HG03196 (cell line): ENCODE data around the gene TIGD3.

Experiments
- ATAC-seq: cut with Tn5 transposase; IDR thresholded peaks from one replicate; pipeline ENCODE4 v1.9.1; 2021; ENCODE audit not compliant: unreplicated experiment

Gene TIGD3

DNA sequence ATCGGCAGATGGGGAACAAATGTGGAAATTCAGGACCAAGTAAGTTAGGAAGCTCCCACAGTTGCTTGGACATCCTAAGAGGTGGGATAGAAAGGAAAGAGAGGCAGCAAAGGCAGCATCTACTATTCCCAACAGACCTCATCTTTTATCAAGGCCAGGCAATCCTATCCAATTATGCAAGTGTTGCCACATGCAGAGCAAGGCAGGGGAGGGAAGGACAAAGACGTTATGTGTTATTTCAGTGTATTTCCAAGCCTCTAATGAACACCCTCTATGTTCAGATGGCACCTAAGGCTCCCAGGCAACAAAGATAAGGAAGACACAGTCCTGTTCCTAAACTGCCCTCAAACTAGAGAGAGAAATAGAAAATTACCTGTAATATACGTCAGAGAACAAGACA is 9.2 kb downstream of the TIGD3 start:
- ATAC-seq = no peak

DNA sequence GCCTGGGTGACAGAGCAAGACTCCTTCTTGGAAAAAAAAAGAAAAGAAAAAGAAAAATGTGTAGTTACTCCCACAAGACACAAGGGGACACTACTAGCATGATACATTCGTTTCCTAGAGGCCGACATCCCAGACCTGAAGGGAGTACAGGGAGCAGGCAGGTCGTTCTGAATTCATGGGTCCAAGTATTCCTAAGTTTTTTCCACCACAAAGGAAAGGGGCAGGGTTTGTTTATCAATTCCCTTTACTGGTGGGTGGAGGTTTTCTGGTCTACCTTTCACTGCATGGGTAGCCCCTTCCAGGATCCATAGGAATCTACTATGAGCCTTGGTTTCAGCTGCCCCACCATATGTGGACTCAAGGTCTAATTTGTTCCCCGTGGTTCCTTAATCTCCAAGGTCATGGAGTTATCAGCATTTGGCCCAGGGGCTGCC is 11.8 kb downstream of the TIGD3 start:
- ATAC-seq = no peak

DNA sequence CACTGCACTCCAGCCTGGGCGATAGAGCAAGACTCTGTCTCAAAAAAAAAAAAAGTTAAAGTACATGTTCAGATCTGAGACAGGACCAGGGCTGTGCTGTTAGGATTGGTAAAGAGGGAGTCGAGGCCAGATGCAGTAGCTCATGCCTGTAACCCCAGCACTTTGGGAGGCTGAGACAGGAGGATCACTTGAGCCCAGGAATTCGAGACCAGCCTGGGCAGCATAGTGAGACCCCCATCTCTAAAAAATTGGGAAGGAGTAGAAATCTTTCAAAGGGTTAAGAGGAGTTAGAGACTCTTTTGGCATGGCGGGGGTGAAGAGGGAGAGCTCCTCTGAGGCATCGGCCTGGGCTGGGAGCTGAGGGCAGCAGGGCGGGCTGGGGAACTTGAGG is 16.1 kb downstream of the TIGD3 start:
- no peak for ATAC-seq

DNA sequence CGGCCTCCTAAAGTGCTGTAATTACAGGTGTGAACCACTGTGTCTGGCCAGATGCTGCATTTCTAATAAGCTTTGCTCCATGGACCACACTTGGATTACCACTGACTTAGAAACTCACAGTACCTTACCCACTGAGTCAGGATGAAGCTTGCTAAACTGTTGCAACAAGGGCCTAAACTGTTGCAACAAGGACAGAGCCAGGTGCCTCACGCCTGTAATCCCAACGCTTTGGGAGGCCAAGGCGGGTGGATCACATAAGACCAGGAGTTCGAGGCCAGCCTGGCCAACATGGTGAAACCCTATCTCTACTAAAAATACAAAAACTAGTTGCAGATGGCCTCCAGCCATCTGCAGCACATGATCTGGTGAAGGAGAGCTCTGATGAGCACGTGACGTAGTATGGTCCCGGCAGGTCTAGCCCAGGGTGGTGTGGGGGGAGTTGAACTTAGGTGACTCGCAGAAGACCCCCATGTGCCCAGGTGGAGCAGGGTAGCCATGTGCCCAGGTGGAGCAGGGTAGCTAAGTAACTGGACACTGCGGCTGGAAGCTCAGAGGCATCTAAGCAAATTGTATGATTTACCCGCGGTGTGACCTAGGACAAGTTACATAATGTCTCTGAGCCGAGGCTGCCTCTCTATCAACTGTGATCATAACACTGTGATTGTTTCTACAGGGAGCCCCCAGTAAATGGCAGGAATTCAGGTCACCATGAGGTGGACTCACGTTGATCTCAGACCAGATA is 19.5 kb downstream of the TIGD3 start:
- no peak for ATAC-seq

DNA sequence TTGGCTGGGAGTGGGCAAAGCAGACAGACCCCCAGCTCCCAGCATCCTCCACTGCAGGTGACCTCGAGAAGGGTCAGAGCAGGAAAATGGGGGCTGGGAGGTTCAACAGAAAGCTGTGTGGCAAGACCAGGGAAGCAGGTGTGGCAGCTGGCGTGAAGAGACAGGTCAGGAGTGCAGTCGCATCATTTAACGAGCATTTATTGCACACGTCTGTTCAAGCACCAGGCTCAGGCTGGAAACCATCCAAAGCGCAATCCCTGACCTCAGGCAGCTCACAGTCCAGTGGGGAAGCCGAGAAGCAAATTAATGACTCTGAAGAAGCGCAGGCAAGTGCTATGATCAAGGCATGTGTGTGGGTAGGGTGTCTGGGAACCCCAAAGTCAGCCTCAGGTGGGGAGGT is 20.5 kb downstream of the TIGD3 start:
- ATAC-seq = no peak

DNA sequence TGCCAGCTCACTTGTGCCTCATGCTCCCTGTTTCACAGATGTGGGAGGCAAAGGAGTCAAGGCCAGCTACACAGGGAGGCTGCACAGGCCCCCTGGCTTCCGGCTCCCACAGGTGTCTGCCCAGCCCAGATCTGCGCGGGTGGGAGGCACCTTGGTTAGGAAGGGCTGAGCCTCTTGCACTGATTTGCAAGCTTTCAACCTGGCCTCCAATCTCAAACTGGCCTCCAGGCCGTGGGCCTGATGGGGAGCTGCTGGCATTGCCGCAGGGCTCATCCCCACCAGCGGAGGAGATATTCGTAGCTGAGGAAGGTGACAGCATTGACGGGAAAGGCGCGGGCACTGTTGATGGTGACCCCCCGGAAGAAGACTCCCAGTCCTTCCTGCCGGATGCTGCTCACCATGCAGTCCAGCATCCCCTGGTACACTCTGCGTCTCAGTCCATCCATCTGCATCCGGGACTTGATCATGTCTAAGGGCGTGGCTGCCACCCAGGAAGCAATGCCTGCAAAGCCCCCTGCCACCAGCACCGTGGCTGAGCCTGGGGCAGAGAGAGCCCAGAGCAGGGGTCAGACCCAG is 21.7 kb downstream of the TIGD3 start:
- ATAC-seq = no peak

DNA sequence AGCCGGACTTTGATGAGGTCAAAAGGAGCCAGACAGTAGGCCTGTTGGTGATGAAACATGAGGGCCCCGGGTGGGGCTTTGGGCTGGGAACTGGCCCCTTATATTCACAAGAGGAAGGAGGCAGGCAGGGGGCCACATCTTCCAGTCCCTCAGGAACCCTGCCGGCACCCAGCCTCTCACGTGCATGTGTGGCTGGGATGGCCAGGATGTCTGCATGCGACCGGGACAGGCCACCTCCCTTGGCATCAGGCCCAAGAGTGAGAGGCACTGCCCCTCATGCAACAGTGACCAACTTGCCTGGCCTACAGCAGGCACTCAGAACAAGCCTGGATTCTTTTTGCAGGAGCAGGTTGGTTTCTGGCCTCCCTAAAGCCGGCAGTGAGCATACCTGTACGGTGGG is 22.5 kb downstream of the TIGD3 start:
- ATAC-seq = no peak

DNA sequence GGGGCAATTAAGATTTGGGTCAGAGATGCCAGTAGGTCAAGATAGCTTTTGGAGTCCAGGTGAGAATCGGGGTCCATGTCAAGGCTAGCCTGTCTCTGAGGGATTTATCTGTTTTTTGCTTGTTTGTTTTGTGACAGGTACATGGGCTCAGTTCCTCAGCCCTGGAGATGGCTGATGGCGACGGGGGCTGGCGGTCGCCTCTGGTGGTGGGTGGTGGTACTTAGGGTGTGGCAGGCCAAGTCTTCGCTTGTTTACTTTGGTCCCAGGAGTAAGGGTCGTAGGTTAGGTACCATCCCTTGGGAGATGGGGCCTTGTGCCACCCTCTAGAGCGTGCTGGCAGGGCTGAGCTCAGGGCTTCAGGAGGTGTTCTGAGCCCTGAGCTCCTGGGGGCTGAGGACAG is 23.2 kb downstream of the TIGD3 start:
- ATAC-seq = no peak

DNA sequence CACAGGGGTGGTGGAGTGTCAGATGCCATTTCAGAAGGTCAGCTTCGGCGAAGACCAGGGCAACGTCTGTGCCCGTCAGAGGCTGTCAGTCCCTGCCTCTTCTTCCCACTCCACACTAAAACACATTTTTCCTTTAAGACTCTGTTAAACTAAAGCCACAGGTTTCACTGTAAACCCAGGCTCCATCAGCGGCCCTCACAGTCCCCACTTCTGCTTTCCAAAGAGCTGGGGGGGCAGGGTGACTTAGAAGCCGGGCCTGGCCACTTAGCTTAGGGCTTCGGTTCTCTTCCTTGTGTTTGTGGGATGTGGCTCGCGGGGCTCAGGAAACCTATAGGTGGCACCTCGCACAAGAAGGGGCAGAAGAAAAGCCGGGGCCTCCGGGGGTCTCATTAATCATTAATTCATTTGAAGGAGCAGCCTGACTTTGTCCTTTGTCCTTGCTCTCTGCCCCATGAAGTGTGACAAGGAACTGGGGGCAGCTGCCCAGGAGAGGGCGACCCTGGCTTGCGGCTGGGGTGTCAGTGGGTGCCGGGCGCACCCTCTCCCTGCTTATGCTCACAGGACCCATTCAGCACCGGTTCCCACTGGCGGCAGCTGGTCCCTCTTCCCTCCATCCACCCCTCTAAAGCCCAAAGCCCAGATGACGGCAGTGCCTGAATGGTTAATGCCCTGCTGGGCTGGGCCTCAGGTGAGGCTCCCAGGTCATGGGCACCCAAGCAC is 23.8 kb downstream of the TIGD3 start:
- ATAC-seq = no peak

DNA sequence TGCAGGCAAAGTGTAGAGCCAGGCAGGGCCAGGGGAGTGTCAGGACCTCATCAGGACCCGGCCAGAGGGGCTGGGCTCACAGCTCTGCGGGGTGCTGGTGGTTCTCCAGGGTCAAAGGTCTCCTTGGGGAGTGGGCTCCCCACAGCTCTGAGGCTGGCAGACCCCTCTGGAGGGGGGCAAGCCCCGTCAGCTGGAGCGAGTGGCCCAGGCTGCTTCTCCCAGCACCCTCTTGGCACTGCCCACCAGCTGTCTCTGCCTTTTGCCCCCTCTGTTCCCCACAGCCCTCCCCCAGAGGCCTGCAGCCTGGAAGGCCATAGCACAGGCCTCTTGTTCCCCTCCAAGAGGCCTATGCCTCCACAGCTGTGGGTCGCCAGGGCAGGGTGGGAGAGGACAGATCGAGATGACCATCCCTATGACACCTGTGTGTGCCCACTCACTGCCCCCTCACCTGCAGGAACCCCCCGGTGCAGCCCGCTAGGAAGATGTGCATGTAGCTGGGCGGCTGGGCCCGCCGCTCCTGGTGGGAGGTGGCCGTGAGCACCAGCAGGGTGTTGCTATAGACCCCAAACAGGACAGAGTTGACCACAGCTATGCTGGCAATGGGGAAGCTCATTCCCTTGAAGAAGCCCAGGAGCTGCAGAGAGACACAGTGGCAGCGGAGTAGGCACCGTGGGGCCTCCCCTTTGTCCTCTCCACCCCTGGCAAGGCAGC is 24.5 kb downstream of the TIGD3 start:
- no peak for ATAC-seq

DNA sequence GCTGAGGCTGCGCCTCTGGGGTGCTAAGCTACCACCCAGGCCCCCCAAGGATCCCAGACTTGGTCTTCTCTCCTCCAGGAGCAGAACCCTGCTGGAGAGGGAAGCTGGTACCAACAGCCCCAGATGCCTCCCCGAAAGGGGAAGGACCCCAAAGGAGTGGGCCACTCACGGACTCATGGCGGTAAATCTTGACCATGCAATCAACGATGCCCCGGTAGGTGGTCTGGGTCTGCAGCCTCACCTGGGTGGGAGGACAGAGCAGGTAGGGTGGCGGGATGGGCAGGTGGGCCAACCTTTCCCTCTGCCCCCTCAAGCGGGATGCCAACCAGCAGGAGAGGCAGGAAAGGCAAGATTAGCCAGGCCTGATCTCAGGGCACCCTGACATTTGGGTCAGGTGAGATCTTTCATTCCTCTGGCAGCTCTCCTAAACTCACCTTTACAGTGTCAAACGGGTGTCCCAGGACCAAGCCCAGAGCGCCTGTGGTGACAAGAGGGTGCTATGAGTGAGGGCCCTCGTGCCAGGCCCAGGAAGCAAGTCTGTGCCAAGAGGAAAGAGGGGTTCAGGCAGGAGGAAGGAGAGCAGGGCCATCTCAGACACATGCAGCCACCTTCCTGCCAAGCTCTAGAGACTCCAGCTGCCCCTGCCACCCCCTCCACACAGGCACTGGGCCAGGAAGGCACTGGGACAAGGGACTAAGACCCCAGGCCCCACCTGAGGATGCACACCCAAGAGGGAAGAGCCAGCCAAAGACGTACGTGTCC is 25.3 kb downstream of the TIGD3 start:
- no peak for ATAC-seq

DNA sequence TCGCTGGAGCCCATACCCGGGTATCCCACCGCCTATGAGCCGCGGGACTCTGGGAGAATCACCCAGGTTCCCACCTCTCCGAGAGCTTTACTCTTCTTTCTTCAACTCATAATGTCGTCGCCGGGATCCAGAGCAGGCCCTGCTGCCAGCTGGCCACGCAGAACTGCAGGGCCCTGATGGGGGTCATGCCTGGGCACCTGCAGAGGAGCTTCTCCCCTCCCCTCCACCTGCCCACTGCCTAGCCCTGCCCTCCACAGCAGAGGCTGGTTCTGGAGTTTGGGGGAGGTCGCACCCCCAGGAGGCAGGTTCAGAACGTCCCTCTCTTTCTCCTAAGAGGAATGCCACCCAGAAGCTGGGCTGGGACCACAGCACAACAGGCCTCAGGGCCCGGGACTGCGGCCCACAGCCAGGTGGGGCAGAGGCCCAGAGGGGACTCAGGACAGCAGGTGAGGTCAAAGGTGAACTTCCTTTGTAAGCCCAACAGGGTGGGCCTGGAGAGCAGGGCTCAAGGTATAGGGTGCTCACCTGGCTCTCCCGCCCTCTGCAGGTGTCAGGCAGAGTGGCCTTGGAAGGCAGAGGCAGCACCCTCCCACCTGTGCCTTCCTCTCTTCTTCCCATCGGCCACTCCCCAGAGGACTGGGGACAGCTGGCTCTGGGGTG is 26.0 kb downstream of the TIGD3 start:
- ATAC-seq = no peak

DNA sequence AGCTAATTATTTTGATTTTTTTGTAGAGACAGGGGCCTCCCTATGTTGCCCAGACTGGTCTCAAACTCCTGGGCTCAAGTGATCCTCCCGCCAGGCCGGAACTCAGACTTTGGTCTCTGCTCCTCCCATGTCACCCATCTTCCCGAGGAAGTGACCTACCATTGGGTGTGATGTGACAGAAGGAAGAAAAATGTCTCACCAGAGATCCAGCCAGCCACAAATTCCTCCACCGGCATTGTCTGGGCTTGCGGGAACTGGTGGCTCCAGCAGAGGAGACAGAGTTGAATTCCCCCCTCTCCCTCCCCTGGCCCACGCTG is 27.1 kb downstream of the TIGD3 start:
- no peak for ATAC-seq

DNA sequence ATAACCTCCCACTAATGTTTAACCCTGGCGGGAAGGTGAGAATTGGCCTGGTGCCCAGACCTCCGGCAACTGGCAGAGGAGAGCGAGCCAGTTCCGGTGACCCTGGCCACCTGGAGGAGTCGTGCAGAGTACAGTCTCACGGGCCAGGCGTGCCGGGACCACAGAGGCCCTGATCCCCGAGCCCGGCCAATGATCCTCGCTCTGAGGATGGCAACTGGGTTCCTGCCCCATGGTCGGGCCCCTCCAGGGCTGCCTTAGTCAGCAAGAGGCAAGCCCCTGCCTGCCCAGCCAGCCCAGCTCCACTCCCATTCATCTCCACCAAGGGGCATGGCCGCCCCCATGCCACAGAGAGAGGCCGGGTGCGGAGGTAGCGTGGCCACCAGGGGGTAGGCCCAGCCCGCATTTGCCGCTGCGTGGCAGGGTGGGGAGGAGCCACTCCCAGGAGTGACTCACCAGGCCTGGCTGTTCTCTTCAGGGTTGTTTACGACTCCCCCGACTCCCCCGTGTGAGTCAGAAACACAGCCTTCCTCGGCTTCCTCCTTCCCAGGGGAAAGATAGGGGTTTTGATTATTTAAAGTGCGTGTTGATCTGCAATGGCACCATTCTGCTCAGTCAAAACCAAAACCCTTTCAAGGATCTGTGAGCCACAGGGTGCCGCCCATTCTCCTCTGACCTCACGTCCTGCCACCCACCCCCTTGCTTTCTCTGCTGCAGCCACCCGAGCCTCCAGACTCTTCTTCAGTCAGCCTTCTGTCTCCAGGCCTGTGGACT is 27.7 kb downstream of the TIGD3 start, which contains the start of gene SLC25A45:
SLC25A45 (minus strand) TSS at position 614 of the 771 bp plus-strand sequence. CDS start 695 bp downstream, outside the sequence.
- ATAC-seq = peak; percentile 65

DNA sequence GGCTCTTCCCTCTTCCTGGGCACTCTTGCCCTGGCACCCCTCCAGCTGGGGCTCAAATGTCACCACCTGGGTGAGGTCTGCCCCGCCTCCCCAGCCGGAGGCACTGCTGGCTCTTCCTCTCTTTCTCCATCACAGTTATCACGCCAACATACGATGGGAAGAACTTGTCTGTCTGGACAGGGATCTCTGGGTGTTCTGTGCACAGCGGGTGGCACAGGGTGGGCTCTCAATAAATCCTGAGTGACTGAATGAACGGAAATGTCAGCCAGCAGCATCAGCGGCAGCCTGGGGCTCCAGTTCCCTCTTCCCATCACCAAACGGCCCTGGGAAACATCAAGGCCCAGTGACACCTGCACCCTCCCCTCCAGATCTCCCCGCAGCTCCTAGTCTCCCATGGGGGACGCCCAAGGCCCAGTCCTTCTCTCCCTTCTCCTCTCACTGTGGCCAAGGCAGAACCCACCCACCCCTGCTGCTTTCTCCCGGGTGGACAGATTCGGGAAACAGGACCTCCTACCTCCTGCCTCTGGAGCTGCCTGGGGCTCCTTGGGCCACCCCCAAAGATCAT is 28.3 kb downstream of the TIGD3 start:
- no peak for ATAC-seq

DNA sequence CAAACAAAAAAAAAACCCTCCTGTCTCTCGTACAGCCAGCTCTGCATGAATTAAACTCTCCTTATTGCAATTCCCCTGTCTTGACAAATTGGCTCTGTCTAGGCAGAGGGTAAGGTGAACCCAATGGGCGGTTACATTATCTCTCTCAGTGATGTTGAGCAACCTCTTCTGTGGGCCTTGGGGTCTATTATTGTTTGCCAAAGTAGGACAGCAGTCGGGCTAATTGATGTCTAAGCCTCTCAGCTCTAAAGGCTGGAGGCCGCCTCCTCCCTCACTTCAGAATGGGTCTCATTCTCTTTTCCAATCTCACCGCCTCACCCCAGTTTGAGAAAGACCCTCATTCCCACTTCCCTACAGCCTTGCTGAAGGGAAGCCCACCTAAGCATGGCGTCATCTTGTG is 29.2 kb downstream of the TIGD3 start:
- no peak for ATAC-seq

DNA sequence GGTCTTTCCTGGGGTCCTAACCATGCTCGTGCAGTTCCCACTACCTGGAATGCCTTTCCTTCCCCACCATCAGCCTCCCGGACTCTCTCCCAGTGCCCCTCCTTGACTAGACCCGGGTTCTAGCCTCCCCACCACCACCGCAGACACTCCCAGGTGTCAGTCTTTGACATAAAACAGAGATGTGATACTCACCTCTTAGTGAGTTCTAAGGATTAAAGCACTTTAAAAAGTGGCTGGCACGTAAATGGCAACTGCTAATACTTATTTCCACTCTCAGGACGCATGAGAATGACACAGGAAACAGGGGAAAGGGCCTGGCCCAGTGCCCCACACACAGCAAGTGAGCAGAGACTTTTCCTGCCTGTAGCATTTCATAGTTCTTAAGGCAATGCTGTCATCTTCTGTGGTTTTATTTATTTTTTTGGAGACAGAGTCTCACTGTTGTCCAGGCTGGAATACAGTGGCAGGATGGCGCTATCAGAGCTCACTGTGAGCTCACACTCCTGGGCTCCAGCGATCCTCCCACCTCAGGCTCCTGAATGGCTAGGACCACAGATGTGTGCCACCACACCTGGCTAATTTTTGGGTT is 29.8 kb downstream of the TIGD3 start:
- ATAC-seq = no peak

DNA sequence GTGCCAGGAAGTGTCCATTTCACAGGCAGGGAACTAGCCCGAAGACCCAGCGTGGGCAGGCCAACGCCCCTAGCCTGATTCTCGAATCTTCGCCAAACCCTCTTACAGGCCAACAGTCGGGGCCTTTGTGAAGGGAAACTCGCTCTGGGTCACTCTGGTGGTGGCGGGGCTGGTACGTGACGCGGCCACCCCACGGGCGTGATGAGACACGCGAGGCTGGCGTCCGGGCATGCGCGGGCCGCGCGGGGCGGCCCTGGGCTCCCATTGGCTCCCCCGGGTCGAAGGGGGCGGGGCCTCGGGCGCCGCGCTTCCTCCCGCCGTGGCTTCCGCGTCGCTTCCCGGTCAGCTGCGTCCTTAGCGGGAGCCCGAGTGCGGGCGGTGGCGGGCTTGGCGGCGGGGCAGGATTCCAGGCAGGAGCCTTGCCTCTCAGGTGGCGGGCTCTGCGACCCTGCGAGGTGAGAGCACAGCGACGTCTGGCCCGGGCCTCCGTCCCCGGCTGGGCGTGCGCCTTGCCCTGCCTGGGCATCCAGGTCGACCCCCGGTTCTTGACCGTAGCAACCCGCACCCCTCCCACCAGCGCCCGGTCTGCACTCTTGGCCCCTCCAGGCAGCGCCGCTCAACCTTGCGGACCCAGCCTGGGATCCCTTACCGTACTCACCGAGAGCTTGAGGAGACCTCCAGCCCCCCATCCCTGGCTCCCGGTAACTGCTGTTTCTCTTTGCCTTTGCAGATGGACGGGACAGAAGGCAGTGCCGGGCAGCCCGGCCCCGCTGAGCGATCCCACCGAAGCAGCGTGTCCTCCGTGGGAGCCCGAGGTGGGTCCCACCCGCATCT is 32.0 kb downstream of the TIGD3 start, which contains the start of gene FRMD8:
FRMD8 (plus strand) TSS at position 331 of the 834 bp plus-strand sequence; CDS start at position 731, 400 bp downstream.
- no peak for ATAC-seq
